Lower leg skin (tissue), 4 donors: ENCODE measurements around the gene LRP3. TPM values are rescaled to one million over a fixed set of nuclear protein-coding genes. Genes with fewer than 3 reads are reported as not detected.
"Not testable (repeated sequence)": the region's sequence is repeated elsewhere in the genome, so short reads cannot be mapped to it uniquely, and the experiment has no call there.

Experiments used
- DNase-seq, 2 donors: peaks; one replicate each; pipeline ENCODE4 v3.0.0-alpha.2; 2019; ENCODE audit warnings: low spot score in 2 of 2
- H3K4me3 ChIP-seq: fragments of 200-600 bp; sonication (generic); 2 replicates; pipeline ENCODE4 v1.5.1; 2017; ENCODE audit warnings: mild to moderate bottlenecking, low read depth; ENCODE audit not compliant: poor library complexity, severe bottlenecking
- POLR2A ChIP-seq, 2 donors: fragments of 450-650 bp; IDR thresholded peaks; one replicate each; pipeline ENCODE4 v1.6.1; 2016 to 2017; ENCODE audit warnings: antibody characterized with exemption in 2 of 2, mild to moderate bottlenecking in 1 of 2, moderate library complexity in 1 of 2
- WGBS, 2 donors: methylation state at CpG; one replicate each; pipeline ENCODE4 v1.1.5; 2018; 5-methylcytosine and 5-hydroxymethylcytosine counted together
- intact Hi-C: fragments of 100-400 bp; cut with DNase I; formaldehyde crosslinking; loops from one replicate; pipeline ENCODE4 v1.15.0; 2023; ENCODE audit warnings: low total_unique reads
- total RNA-seq, 4 donors: library from RNA; depleted of rRNA; stranded (reverse); fragments of >200 nt; gene quantifications; one replicate each; pipeline ENCODE4 v1.1.0, GENCODE V29; 2016
- TF ChIP-seq, protein P1 (sequence below), 3 donors: fragments of 450-650 bp; IDR thresholded peaks; one replicate each; pipeline ENCODE4 v1.5.1; 2016; ENCODE audit warnings: antibody characterized with exemption in 3 of 3, mild to moderate bottlenecking in 3 of 3, moderate library complexity in 2 of 3

Gene LRP3
- total RNA-seq, 4 donors from 2014 or later = 9.4 to 27.4 (median 18.0) TPM

DNA sequence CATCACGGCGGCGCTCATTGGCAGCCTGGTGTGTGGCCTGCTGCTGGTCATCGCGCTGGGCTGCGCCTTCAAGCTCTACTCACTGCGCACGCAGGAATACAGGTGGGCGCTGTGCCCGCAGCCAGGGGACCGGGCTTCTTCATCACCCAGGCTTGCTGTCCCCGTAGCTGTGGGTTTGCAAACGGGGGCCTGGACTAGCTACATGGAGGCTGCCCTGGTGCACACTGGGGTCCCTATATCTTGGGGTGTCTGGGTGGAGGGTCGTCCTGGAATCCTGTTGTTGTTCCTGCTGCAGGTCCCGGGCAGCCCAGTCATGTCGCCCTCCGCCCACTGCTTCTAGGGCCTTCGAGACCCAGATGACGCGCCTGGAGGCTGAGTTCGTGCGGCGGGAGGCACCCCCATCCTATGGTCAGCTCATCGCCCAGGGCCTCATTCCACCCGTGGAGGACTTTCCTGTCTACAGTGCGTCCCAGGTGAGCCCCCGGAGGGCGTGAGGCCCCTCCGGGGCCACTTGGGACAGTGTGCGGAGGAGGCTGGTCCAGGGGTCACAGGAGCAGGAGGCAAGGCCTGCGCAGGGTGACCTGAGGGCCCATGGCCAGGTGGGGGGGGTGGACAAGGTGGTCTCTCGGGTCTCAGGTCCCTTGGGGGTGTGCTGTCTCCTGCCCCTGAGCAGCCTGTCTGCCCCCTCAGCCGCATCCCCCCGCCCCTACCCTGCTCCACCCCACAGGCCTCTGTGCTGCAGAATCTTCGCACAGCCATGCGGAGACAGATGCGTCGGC, 12.3 kb downstream of the LRP3 start:
- 91 to 95% methylated on average over 19 to 33 of the region's 38 CpGs for WGBS, 2 donors
- DNase-seq = no peak
- TF ChIP-seq POLR2A (IDR thresholded peaks at IDR 0.05) = no peak
- TF ChIP-seq, protein P1, sequence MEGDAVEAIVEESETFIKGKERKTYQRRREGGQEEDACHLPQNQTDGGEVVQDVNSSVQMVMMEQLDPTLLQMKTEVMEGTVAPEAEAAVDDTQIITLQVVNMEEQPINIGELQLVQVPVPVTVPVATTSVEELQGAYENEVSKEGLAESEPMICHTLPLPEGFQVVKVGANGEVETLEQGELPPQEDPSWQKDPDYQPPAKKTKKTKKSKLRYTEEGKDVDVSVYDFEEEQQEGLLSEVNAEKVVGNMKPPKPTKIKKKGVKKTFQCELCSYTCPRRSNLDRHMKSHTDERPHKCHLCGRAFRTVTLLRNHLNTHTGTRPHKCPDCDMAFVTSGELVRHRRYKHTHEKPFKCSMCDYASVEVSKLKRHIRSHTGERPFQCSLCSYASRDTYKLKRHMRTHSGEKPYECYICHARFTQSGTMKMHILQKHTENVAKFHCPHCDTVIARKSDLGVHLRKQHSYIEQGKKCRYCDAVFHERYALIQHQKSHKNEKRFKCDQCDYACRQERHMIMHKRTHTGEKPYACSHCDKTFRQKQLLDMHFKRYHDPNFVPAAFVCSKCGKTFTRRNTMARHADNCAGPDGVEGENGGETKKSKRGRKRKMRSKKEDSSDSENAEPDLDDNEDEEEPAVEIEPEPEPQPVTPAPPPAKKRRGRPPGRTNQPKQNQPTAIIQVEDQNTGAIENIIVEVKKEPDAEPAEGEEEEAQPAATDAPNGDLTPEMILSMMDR (IDR thresholded peaks at IDR 0.05) = no peak
- no peak overlapping the region for H3K4me3 ChIP-seq
- intact Hi-C loops = loop anchor here (10.0 kb wide), 1 partner anchor 548 kb away; no protein-coding TSS in a partner anchor

DNA sequence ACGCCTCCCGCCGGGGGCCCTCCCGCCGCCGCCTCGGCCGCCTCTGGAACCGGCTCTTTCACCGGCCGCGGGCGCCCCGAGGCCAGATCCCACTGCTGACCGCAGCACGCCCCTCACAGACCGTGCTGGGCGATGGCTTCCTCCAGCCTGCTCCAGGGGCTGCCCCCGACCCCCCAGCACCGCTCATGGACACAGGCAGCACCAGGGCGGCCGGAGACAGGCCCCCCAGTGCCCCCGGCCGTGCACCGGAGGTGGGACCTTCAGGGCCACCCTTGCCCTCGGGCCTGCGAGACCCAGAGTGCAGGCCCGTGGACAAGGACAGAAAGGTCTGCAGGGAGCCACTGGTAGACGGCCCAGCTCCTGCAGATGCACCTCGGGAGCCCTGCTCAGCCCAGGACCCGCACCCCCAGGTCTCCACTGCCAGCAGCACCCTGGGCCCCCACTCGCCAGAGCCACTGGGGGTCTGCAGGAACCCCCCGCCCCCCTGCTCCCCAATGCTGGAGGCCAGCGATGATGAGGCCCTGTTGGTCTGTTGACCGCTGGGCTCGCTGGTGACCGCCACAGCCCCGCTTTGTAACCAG, 13.0 kb downstream of the LRP3 start:
- 93 to 95% methylated on average over 18 to 21 of the region's 38 CpGs for WGBS, 2 donors
- DNase-seq = no peak
- intact Hi-C loops = loop anchor here (10.0 kb wide), 1 partner anchor 548 kb away; no protein-coding TSS in a partner anchor
- TF ChIP-seq POLR2A (IDR thresholded peaks at IDR 0.05) = no peak
- TF ChIP-seq, protein P1 (IDR thresholded peaks at IDR 0.05) = no peak
- H3K4me3 ChIP-seq = no peak overlapping the region

DNA sequence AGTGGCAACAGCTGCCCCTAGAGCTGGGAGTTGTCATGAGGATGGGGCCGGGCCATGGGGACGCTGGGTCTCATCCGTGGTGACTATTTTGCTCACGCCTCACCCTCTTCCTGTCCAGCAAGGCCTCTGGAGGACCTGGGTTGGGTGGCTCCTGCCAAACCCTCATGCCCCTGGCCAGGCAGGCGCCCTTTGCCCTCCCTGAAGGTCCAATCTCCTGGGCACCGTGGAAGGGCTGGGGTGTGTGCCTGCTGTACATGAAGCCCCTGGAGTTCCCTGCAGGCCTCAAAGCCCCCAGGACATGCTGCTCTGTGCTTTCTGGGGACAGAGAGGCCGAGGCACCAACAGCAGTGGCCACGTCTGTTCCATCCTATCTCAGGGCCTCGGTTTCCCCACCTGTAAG, 13.8 kb downstream of the LRP3 start:
- DNase-seq = no peak
- intact Hi-C loops = loop anchor here (10.0 kb wide), 1 partner anchor 547 kb away; no protein-coding TSS in a partner anchor
- 86 to 90% methylated on average over 8 to 9 of the region's 9 CpGs for WGBS, 2 donors
- no peak for TF ChIP-seq POLR2A (IDR thresholded peaks at IDR 0.05)
- TF ChIP-seq, protein P1 (IDR thresholded peaks at IDR 0.05) = no peak
- H3K4me3 ChIP-seq = no peak overlapping the region

DNA sequence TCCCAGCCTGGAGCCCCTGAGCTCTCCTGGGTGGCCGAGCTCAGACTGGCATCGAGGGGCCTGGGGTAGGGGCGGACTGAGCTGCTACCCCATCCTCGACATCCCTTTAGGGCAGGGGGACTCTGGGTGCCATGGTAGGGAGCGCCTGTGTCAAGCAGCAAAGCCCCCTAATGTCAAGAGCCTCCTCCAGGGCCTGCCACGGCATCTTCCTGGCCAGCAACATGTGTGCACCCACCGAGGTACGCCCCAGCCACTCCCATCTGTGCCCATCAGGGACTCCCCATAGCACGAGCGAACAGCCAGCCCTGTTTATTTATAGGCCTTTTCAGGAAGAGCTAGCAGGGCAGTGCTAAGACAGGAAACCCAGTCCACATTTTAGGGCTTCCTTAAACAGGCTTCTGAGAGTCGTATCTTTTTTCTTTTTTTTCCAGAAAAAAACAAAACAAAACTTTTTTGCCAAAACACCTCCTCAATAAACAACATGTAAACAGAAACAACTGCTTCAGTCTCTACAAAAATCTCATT, 14.3 kb downstream of the LRP3 start:
- no peak for DNase-seq
- intact Hi-C loops = loop anchor here (10.0 kb wide), 1 partner anchor 546 kb away; no protein-coding TSS in a partner anchor
- 63 to 72% methylated on average over 10 to 11 of the region's 11 CpGs for WGBS, 2 donors
- TF ChIP-seq, protein P1 (IDR thresholded peaks at IDR 0.05) = no peak
- no peak for TF ChIP-seq POLR2A (IDR thresholded peaks at IDR 0.05)
- H3K4me3 ChIP-seq = no peak overlapping the region

DNA sequence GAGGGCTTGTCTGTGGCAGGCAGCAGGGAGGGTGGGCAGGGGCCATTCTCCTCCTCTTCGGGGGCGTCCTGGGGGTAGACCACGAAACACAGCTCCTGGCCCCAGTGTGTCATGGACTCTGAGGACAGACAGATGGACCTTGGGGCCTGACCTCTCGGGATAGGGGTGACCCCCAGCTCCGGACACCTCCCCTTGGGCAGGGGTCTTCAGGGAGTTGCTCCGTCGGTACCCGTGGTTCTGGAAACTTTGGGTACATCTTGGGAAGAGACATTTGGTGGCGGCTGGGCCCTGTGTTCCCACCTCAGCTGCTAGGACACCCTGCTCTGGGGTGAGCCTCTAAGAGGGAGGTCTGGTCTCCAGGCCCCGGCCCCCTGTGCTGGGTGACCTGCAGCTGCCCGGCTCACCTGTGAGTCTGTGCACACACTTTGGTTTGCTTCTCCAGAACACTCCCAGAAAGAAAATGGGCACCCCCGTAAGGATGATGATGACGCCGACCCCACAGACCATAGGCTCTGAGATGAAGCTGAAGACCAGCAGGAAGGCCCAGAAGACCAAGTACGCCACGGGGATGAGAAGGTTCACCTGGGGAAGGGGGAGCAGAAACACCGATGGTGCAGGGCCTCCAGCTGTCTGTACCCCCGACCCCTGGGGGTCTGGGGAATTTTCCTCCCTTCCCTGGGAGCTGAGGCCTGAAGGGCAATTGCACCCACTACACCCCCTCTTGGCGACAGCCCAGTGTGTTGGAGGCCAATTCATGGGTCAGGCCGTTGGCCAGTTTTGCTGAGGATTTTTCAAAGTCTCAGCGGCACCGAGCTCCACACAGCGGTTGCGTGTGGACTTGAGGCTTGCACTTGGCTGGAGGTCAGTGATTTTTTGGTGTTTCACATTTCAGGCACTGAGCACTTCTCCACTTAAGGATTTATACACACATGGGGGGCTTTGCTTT, 15.0 kb downstream of the LRP3 start:
- intact Hi-C loops = loop anchor here (10.0 kb wide), 1 partner anchor 546 kb away; no protein-coding TSS in a partner anchor
- no peak overlapping the region for H3K4me3 ChIP-seq
- DNase-seq = no peak
- TF ChIP-seq, protein P1 (IDR thresholded peaks at IDR 0.05) = no peak
- TF ChIP-seq POLR2A (IDR thresholded peaks at IDR 0.05) = no peak
- 86 to 88% methylated on average over 22 to 24 of the region's 24 CpGs for WGBS, 2 donors

DNA sequence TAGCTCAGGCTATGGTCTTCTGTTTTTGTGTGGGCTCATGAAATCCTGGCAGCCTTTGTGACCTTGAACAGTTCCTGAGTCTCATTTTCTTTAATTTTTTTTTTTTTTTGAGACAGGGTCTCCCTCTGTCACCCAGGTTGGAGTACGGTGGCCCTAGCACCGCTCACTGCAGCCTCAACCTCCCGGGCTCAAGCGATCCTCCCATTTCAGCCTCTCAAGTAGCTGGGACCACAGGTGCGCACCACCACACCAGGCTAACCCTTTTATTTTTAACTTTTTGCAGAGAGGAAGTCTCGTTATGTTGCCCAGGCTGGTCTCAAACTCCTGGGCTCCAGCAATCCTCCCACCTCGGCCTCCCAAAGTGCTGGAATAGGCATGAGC, 15.7 kb downstream of the LRP3 start:
- intact Hi-C loops = loop anchor here (10.0 kb wide), 1 partner anchor 545 kb away; no protein-coding TSS in a partner anchor
- 95 to 96% methylated on average over 7 of the region's 7 CpGs for WGBS, 2 donors
- H3K4me3 ChIP-seq, DNase-seq: not testable (repeated sequence)
